HepG2 (cell line): ENCODE data around the gene IFT122. TPM values are rescaled to one million over a fixed set of nuclear protein-coding genes. Genes with fewer than 3 reads are reported as not detected.

ENCODE experiments used
- ASH2L ChIP-seq: fragments of 300-600, 200-600 bp; sonication (generic); IDR thresholded peaks from 2 replicates; pipeline ENCODE4 v1.7.0; 2017; ENCODE audit warnings: low read depth, mild to moderate bottlenecking, moderate library complexity, mixed read lengths, low read length; ENCODE audit not compliant: insufficient read length
- ATF3 ChIP-seq: sonication (generic); formaldehyde crosslinking; IDR thresholded peaks from 2 replicates; pipeline ENCODE4 v1.4.0; 2020; ENCODE audit warnings: missing genetic modification reagents
- BRD4 ChIP-seq: sonication (generic); formaldehyde crosslinking; IDR thresholded peaks from 2 replicates; pipeline ENCODE4 v1.4.0; 2020; ENCODE audit warnings: missing genetic modification reagents
- DZIP1 ChIP-seq: sonication (generic); formaldehyde crosslinking; IDR thresholded peaks from 2 replicates; pipeline ENCODE4 v1.5.0; 2020; ENCODE audit warnings: mild to moderate bottlenecking, missing genetic modification reagents
- FOXA3 ChIP-seq: IDR thresholded peaks from 2 replicates; pipeline ENCODE4 v1.6.1; 2016; ENCODE audit warnings: missing genetic modification reagents, missing compliant biosample characterization
- HNF4A ChIP-seq: sonication (generic); formaldehyde crosslinking; IDR thresholded peaks from 2 replicates; pipeline ENCODE4 v1.4.0; 2020; ENCODE audit warnings: missing genetic modification reagents
- MAFK ChIP-seq, 2 experiments: IDR thresholded peaks in 1 of 2; conservative IDR thresholded peaks in 1 of 2; 2 replicates each; pipeline ENCODE4 v1.6.1; 2011; ENCODE audit warnings: improper control_type of control experiment in 2 of 2, low read length in 2 of 2
- MIXL1 ChIP-seq: IDR thresholded peaks from 2 replicates; pipeline ENCODE4 v1.6.1; 2016
- NFKBIZ ChIP-seq: IDR thresholded peaks from 2 replicates; pipeline ENCODE4 v1.6.1; 2018; ENCODE audit warnings: missing genetic modification reagents, missing compliant biosample characterization
- NR2F1 ChIP-seq, 2 experiments: fragments of 450-650 bp in 1 of 2; formaldehyde crosslinking in 1 of 2; IDR thresholded peaks; 2 replicates each; pipeline versions ENCODE4 v1.5.0 to v1.6.1; 2016 to 2020; ENCODE audit warnings: mild to moderate bottlenecking in 1 of 2, missing compliant biosample characterization in 1 of 2, missing genetic modification reagents in 1 of 2, moderate library complexity in 1 of 2
- REST ChIP-seq, 2 experiments: IDR thresholded peaks; 2 replicates each; pipeline ENCODE4 v1.6.1; 2011 to 2012; ENCODE audit warnings: low read length in 2 of 2, borderline replicate concordance in 1 of 2, low read depth in 1 of 2, mild to moderate bottlenecking in 1 of 2, moderate library complexity in 1 of 2
- RXRA ChIP-seq: sonication (generic); formaldehyde crosslinking; IDR thresholded peaks from 2 replicates; pipeline ENCODE4 v1.5.1; 2020; ENCODE audit warnings: missing genetic modification reagents
- SOX13 ChIP-seq, 3 experiments: fragments of 450-650 bp in 1 of 3; sonication (generic) in 1 of 3; formaldehyde crosslinking in 1 of 3; IDR thresholded peaks in 2 of 3; conservative IDR thresholded peaks in 1 of 3; 2 replicates each; pipeline versions ENCODE4 v1.5.0 to v1.6.1; 2016 to 2020; ENCODE audit warnings: antibody characterized with exemption in 1 of 3, mild to moderate bottlenecking in 1 of 3, missing compliant biosample characterization in 1 of 3, missing genetic modification reagents in 1 of 3, moderate library complexity in 1 of 3
- SOX6 ChIP-seq, 2 experiments: fragments of 450-650 bp in 1 of 2; sonication (generic) in 1 of 2; formaldehyde crosslinking in 1 of 2; IDR thresholded peaks; 2 replicates each; pipeline versions ENCODE4 v1.4.0 to v1.6.1; 2017 to 2020; ENCODE audit warnings: antibody characterized with exemption in 1 of 2, mild to moderate bottlenecking in 1 of 2, missing genetic modification reagents in 1 of 2
- SYNCRIP ChIP-seq: fragments of 200-400 bp; formaldehyde crosslinking; IDR thresholded peaks from 2 replicates; pipeline ENCODE4 v1.6.1; 2018; ENCODE audit warnings: mild to moderate bottlenecking, low read depth, low read length; ENCODE audit not compliant: insufficient read depth
- ZNF232 ChIP-seq: sonication (generic); formaldehyde crosslinking; IDR thresholded peaks from 2 replicates; pipeline ENCODE4 v1.4.0; 2020; ENCODE audit warnings: missing genetic modification reagents, borderline replicate concordance
- ZNF598 ChIP-seq: sonication (generic); formaldehyde crosslinking; IDR thresholded peaks from 2 replicates; pipeline ENCODE4 v1.5.1; 2020; ENCODE audit warnings: mild to moderate bottlenecking, missing genetic modification reagents, borderline replicate concordance
- ZNF614 ChIP-seq: IDR thresholded peaks from 2 replicates; pipeline ENCODE4 v1.6.1; 2018; ENCODE audit warnings: missing biosample characterization, missing genetic modification reagents, inconsistent platforms, borderline replicate concordance
- ZNF660 ChIP-seq: sonication (generic); formaldehyde crosslinking; IDR thresholded peaks from 2 replicates; pipeline ENCODE4 v1.5.1; 2020; ENCODE audit warnings: mild to moderate bottlenecking, low read depth, missing genetic modification reagents, borderline replicate concordance
- ZNF773 ChIP-seq: sonication (generic); formaldehyde crosslinking; IDR thresholded peaks from 2 replicates; pipeline ENCODE4 v1.4.0; 2020; ENCODE audit warnings: missing genetic modification reagents, borderline replicate concordance
- polyA plus RNA-seq, 8 experiments: library from polyadenylated mRNA; depleted of rRNA in 3 of 8; stranded (reverse) in 7 of 8; unstranded in 1 of 8; fragments of >200 nt; fragmentation: Illumina TruSeq in 4 of 8; extraction: Trizol in 4 of 8; gene quantifications; 2 replicates each; pipeline versions ENCODE4 v1.2.1 to v1.2.3, GENCODE V29; 2011 to 2016; ENCODE audit warnings: low read depth in 4 of 8, missing spikeins in 1 of 8, mixed read lengths in 1 of 8; ENCODE audit not compliant: insufficient read depth in 1 of 8
- total RNA-seq, 5 experiments: library from RNA; depleted of rRNA; stranded (reverse); fragments of >200 nt; fragmentation: Illumina TruSeq; extraction: Trizol; gene quantifications; 2 replicates each; pipeline ENCODE4 v1.2.3, GENCODE V29; 2016; ENCODE audit warnings: low read depth in 1 of 5

Gene IFT122
- total and polyA plus RNA-seq, 2 of the 13 experiments (the other 11 are each of a cell fraction or from before 2014, with no cell fraction given), result 10.1 to 10.3 TPM

- TF ChIP-seq ZNF232 (CRISPR knock-in tag), result no peak
- TF ChIP-seq NFKBIZ, result no peak
- TF ChIP-seq DZIP1, result no peak
- TF ChIP-seq RXRA (CRISPR knock-in tag), result peak; percentile 63; the same call in 1 of the 2 replicates
- no peak for TF ChIP-seq ZNF614
- no peak for TF ChIP-seq SYNCRIP
- TF ChIP-seq BRD4 (CRISPR knock-in tag), result no peak
- no peak for TF ChIP-seq ZNF773 (CRISPR knock-in tag)
- TF ChIP-seq NR2F1 (CRISPR knock-in tag; IDR thresholded peaks at IDR 0.05), result 0 out of 4 replicates have a peak, but pooled peaks of 1 of the 2 experiments have one; percentile 18
- TF ChIP-seq ATF3 (CRISPR knock-in tag), result no peak
- TF ChIP-seq SOX13 (IDR thresholded peaks at IDR 0.05), result no peak
- TF ChIP-seq SOX13 (CRISPR knock-in tag; conservative IDR thresholded peaks at IDR 0.05 in 1 of 2, IDR thresholded peaks at IDR 0.05 in 1 of 2), result peak in 1 of 2 experiments; percentile 38; a peak in 1 of 4 replicates
- no peak for TF ChIP-seq ZNF660
- peak; percentile 86 for TF ChIP-seq HNF4A (CRISPR knock-in tag)
- peak; percentile 57 for TF ChIP-seq ASH2L
- no peak for TF ChIP-seq REST (IDR thresholded peaks at IDR 0.05; ENCODE audit: borderline replicate concordance in 1 of 2, low read depth in 1 of 2, low read length in 2 of 2)
- peak; percentile 16; the same call in 1 of the 2 replicates for TF ChIP-seq MIXL1 (CRISPR knock-in tag)
- 0 out of 2 replicates have a peak, but pooled peaks have one; percentile 13 for TF ChIP-seq FOXA3 (CRISPR knock-in tag)
- TF ChIP-seq ZNF598 (CRISPR knock-in tag), result no peak
- TF ChIP-seq MAFK (conservative IDR thresholded peaks at IDR 0.05 in 1 of 2, IDR thresholded peaks at IDR 0.05 in 1 of 2; ENCODE audit: low read length in 2 of 2), result no peak
- TF ChIP-seq SOX6 (IDR thresholded peaks at IDR 0.05), result no peak
- TF ChIP-seq SOX6 (CRISPR knock-in tag; IDR thresholded peaks at IDR 0.05), result peak; percentile 33; the same call in 1 of the 2 replicates
Measured at GRCh38 chr3:129467932-129468331, 27.9 kb downstream of the IFT122 start (continued).
